Endothelial cell of umbilical vein (primary cell): Measurements from ENCODE around the gene FMN2. TPM values are rescaled to one million over a fixed set of nuclear protein-coding genes. Genes with fewer than 3 reads are reported as not detected.

Experiments used
- BruUV-seq: library from RNA; stranded (reverse); fragments of 400-500 nt; replicated peaks from 2 replicates; lab custom pipeline; 2021; lab: Mats Ljungman, UMichigan
- CTCF ChIA-PET: fragments of 300-600, 350-600 bp; sonication (Branson Sonifier 250); formaldehyde crosslinking; loops from one replicate; lab custom pipeline; 2021; ENCODE audit warnings: antibody characterized with exemption, inconsistent platforms; lab: Charles Lee
- POLR2A ChIA-PET: fragments of 300-600, 350-600 bp; sonication (Branson Sonifier 250); formaldehyde crosslinking; loops from one replicate; lab custom pipeline; 2021; ENCODE audit warnings: antibody characterized with exemption, inconsistent platforms; lab: Charles Lee
- DNase-seq: peaks from one replicate; pipeline ENCODE4 v3.0.0-alpha.2; 2011; ENCODE audit warnings: low read depth, low spot score
- FAIRE-seq: peaks from 2 replicates; lab custom pipeline; 2011; peaks lifted over from hg19 to GRCh38; lab: Jason Lieb, UNC
- H2AFZ ChIP-seq: 2 replicates; pipeline ENCODE4 v1.6.0; 2012; ENCODE audit warnings: low read depth, low read length, control low read depth, inconsistent platforms
- H3K27ac ChIP-seq: 2 replicates; pipeline ENCODE4 v1.5.1; 2011; ENCODE audit warnings: low read depth, mild to moderate bottlenecking, control low read depth, low read length, moderate library complexity; ENCODE audit not compliant: insufficient read depth
- H3K27me3 ChIP-seq, 2 experiments: 2 replicates each; pipeline versions ENCODE4 v1.6.0 to v1.6.1; 2011; ENCODE audit warnings: low read length in 2 of 2, mixed read lengths in 1 of 2; ENCODE audit not compliant: control insufficient read depth in 2 of 2, insufficient read depth in 2 of 2
- H3K36me3 ChIP-seq, 2 experiments: 2 replicates in 1 of 2; 3 replicates in 1 of 2; pipeline ENCODE4 v1.5.1; 2011; ENCODE audit warnings: low read length in 2 of 2, mild to moderate bottlenecking in 1 of 2, moderate library complexity in 1 of 2; ENCODE audit not compliant: control insufficient read depth in 2 of 2, insufficient read depth in 2 of 2; ENCODE audit errors: extremely low read depth in 1 of 2
- H3K4me1 ChIP-seq: 3 replicates; pipeline ENCODE4 v1.5.1; 2011; ENCODE audit warnings: mild to moderate bottlenecking, low read length; ENCODE audit not compliant: control insufficient read depth, insufficient read depth; ENCODE audit errors: extremely low read depth
- H3K4me2 ChIP-seq: 2 replicates; pipeline ENCODE4 v1.6.1; 2011; ENCODE audit warnings: low read length, control low read depth, mixed read lengths; ENCODE audit not compliant: insufficient read depth
- H3K4me3 ChIP-seq, 3 experiments: fragments of 200-600 bp in 1 of 3; sonication (generic), shearing (Covaris generic) in 1 of 3; replicated peaks in 1 of 3; 2 replicates each; pipeline ENCODE4 v1.5.1; 2011 to 2016; ENCODE audit warnings: control low read depth in 3 of 3, low read length in 3 of 3, mild to moderate bottlenecking in 2 of 3, inconsistent platforms in 1 of 3, low read depth in 1 of 3, moderate library complexity in 1 of 3; ENCODE audit not compliant: insufficient read depth in 1 of 3
- H3K79me2 ChIP-seq: 2 replicates; pipeline ENCODE4 v1.6.0; 2012; ENCODE audit warnings: low read length, inconsistent platforms; ENCODE audit not compliant: control insufficient read depth, insufficient read depth
- H3K9ac ChIP-seq: replicated peaks from 2 replicates; pipeline ENCODE3; 2011; ENCODE audit warnings: low read length, control low read depth; ENCODE audit not compliant: insufficient read depth; ENCODE audit errors: extremely low read depth
- H3K9me1 ChIP-seq: replicated peaks from 3 replicates; pipeline ENCODE4 v1.6.0; 2011; ENCODE audit warnings: mild to moderate bottlenecking, low read length; ENCODE audit not compliant: control insufficient read depth, insufficient read depth; ENCODE audit errors: extremely low read depth
- H3K9me3 ChIP-seq: replicated peaks from 2 replicates; pipeline ENCODE4 v1.5.1; 2012; ENCODE audit warnings: low read length, inconsistent platforms; ENCODE audit not compliant: control insufficient read depth, insufficient read depth
- H4K20me1 ChIP-seq: replicated peaks from 2 replicates; pipeline ENCODE3; 2011; ENCODE audit warnings: mild to moderate bottlenecking, low read length; ENCODE audit not compliant: control insufficient read depth, insufficient read depth; ENCODE audit errors: extremely low read depth
- CTCF ChIP-seq, 2 donors: IDR thresholded peaks; 1 replicate in 1 of 2; 2 replicates in 1 of 2; pipeline ENCODE4 v1.5.1; 2011; ENCODE audit warnings: low read length in 2 of 2, mild to moderate bottlenecking in 2 of 2, moderate library complexity in 2 of 2, control low read depth in 1 of 2, inconsistent platforms in 1 of 2, low read depth in 1 of 2; ENCODE audit not compliant: insufficient read depth in 1 of 2; ENCODE audit errors: extremely low read depth in 1 of 2
- EZH2 ChIP-seq: IDR thresholded peaks from 2 replicates; pipeline ENCODE4 v1.6.1; 2012; ENCODE audit warnings: borderline replicate concordance, low read depth, mild to moderate bottlenecking, moderate library complexity, low read length, inconsistent platforms; ENCODE audit not compliant: severe bottlenecking
- FOS ChIP-seq: IDR thresholded peaks from 2 replicates; pipeline ENCODE4 v1.6.1; 2011; ENCODE audit warnings: mild to moderate bottlenecking, low read length, moderate library complexity, borderline replicate concordance; ENCODE audit not compliant: insufficient read depth
- GATA2 ChIP-seq: IDR thresholded peaks from 2 replicates; pipeline ENCODE4 v1.7.0; 2011; ENCODE audit warnings: low read depth, mild to moderate bottlenecking, moderate library complexity, mixed read lengths, low read length; ENCODE audit not compliant: insufficient read length, insufficient read depth
- JUN ChIP-seq: IDR thresholded peaks from 2 replicates; pipeline ENCODE4 v1.6.1; 2011; ENCODE audit warnings: borderline replicate concordance, low read depth; ENCODE audit not compliant: insufficient read length, insufficient read depth
- MAX ChIP-seq: IDR thresholded peaks from 2 replicates; pipeline ENCODE4 v1.6.1; 2011; ENCODE audit not compliant: insufficient read depth, insufficient read length
- MYC ChIP-seq: IDR thresholded peaks from one replicate; pipeline ENCODE4 v1.6.1; 2011; ENCODE audit warnings: mild to moderate bottlenecking, low read depth, low read length
- POLR2A ChIP-seq: IDR thresholded peaks from 2 replicates; pipeline ENCODE4 v1.6.1; 2012; ENCODE audit warnings: low read depth, mild to moderate bottlenecking, control low read depth, low read length
- POLR2AphosphoS5 ChIP-seq: IDR thresholded peaks from 2 replicates; pipeline ENCODE4 v1.6.1; 2012; ENCODE audit warnings: low read depth, mild to moderate bottlenecking, control low read depth, low read length, moderate library complexity; ENCODE audit not compliant: insufficient read depth
- dilution Hi-C: fragments of 300-500 bp; cut with MboI; formaldehyde crosslinking; loops from one replicate; pipeline ENCODE4 v1.15.0; 2019; ENCODE audit warnings: low sequenced_read_pairs; ENCODE audit not compliant: extremely low pct_ligation_motif_present
- intact Hi-C: fragments of 100-400 bp; cut with micrococcal nuclease; formaldehyde crosslinking; loops from one replicate; pipeline ENCODE4 v1.10.0; 2022
- polyA plus RNA-seq, 4 experiments: library from polyadenylated mRNA; depleted of rRNA in 3 of 4; stranded (reverse) in 3 of 4; unstranded in 1 of 4; fragments of >200 nt; gene quantifications; 2 replicates each; pipeline versions ENCODE4 v1.2.1 to v1.2.3, GENCODE V29; 2011 to 2012; ENCODE audit warnings: missing spikeins in 1 of 4
- total RNA-seq: library from RNA; stranded (reverse); gene quantifications from 2 replicates; pipeline ENCODE4 v1.2.3, GENCODE V29; 2021

FMN2 gene
- total and polyA plus RNA-seq, 2 donors (not counting 3 experiments of a cell fraction or from before 2014, with no cell fraction given): not detected

GRCh38 chr1:240395336-240395735 is 303.7 kb downstream of the FMN2 start:
- DNase-seq (no peak), FAIRE-seq (no peak)
- Histone ChIP-seq H2AFZ (no peak overlapping the region), H3K9ac (no peak overlapping the region), H3K4me3 (no peak overlapping the region), H3K9me1 (no peaks in the 10 kb centered on the region), H3K79me2 (no peaks in the 10 kb centered on the region), H3K27me3 (no peaks in the 10 kb centered on the region), H4K20me1 (no peaks in the 10 kb centered on the region), H3K4me2 (no peak overlapping the region), H3K27ac (no peak overlapping the region), H3K9me3 (peaks cover 4% of the 10 kb centered on the region), H3K4me1 (no peaks in the 10 kb centered on the region), H3K36me3 (no peaks in the 10 kb centered on the region)
- dilution Hi-C loops: no loop called here
- intact Hi-C loops: no loop called here
- CTCF ChIA-PET: no interaction called here
- TF ChIP-seq EZH2: no peak
- TF ChIP-seq POLR2A: no peak
- no peak for TF ChIP-seq POLR2AphosphoS5
- TF ChIP-seq MAX: no peak
- no peak for TF ChIP-seq MYC
- no peak for TF ChIP-seq JUN
- no peak for TF ChIP-seq GATA2
- TF ChIP-seq CTCF (IDR thresholded peaks at IDR 0.05; ENCODE audit: extremely low read depth in 1 of 2, insufficient read depth in 1 of 2, low read depth in 1 of 2, low read length in 2 of 2): no peak
- TF ChIP-seq FOS: no peak
- POLR2A ChIA-PET: no interaction called here
- BruUV-seq: no TSS peak
